ENCODE data around the gene RIMBP2.

The RIMBP2 gene

DNA sequence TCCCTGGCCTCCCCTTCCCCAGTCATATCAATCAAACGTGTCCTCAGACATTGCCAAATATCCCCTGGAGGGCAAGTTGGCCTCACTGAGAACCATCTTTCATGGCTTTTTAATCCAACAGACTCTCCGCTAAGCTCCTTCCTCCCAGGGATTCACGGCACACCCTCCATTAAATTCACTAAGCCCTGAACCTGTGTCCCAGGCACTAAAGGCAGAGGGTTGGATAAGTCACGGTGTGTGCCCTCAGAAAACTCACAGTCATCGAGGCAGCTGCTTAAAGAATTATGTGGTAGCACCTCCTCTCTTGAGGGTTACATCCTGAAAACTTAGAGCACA lies 211.3 kb downstream of the RIMBP2 start:
- DNase-seq (ENCODE audit: low spot score): no peak

DNA sequence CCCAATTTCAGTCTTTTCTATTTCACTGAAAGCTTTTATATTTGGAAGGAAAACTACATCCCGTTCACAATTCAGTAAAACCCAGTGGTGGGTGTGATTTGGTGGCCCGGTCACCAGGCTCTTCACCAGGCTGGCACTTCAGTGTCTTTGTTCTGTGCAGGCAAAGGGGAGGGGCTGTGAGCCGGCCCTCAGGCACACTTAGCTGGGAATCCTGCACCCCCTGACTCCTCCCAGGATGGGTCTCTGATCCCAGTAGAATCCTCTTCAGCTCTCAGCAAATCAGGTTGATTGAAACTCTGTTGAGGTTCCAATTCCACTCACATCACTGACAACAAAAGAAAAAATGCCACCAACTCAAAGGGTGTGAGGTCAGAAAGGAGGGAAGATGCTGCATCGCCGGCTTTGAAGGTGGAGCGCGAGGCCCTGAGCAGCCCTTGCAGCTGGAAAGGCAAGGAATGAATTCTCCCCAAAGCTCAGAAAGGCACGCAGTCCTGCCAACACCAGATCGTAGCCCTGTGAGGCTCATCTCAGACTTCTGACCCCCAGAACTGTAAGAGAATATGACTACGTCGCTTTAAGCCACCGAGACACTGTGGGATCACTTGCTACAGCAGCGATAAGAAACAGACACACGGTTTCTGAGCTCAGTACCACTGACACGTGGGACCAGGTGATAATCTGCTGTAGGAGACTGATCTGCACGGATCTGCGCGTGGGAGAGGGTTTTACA lies 211.8 kb downstream of the RIMBP2 start:
- no peak for DNase-seq (ENCODE audit: low spot score)

DNA sequence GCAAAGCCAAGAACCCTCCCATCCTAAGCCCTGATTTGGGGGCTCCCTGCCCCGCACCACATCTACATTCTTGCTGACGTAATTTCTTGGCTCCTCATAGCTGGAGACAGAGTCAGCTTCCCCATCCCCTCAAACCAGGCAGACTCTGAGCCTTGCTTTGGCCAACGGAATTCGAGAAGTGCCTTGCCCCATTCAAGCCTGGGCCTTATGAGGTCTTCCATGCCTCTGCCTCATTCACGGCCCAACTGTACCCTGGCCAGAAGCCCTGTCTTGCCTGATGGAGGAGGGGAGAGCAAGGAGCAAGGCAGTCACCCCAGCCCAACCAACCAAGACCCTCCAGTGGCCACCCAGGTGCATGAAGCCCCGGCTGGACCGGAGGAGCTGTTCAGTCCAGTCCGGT lies 214.3 kb downstream of the RIMBP2 start:
- DNase-seq (ENCODE audit: low spot score): no peak

- no peak for DNase-seq (ENCODE audit: low spot score)
Observed at GRCh38 chr12:130500835-130501330, 215.2 kb downstream of the RIMBP2 start.

- no peak for DNase-seq (ENCODE audit: low spot score)
Observed at GRCh38 chr12:130499474-130499873, 216.6 kb downstream of the RIMBP2 start.

DNA sequence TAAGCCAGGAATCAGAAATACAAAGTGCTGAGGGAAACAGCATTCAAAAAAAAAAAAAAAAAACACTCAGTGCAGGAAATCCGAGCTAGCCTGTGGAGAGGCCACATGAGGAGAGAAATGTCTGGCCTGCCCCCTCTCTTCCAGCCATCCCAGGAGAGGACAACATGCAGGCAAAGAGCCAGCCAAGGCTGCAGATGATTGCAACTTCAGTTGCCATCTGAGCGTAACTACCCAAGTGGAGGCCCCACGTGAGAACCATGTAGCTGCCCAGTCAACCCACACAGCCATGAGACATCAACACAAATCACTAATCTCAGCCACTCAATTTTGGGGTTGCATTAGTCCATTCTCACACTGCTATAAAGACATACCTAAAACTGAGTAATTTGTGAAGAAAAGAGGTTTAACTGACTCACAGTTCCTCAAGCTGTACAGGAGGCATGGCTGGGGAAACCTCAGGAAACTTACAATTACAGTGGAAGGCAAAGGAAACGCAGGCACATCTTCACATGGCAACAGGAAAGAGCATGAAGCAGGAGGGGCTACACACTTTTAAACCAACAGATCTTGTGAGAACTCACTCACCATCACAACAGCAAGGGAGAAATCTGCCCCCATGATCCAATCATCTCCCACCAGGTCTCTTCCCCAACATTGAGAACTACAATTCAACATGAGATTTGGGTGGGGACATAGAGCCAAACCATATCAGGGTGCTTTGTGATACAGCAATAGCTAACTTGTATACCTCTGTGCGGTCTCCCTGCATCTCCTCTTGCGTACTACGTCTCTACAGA lies 217.3 kb downstream of the RIMBP2 start:
- no peak for DNase-seq (ENCODE audit: low spot score)

DNA sequence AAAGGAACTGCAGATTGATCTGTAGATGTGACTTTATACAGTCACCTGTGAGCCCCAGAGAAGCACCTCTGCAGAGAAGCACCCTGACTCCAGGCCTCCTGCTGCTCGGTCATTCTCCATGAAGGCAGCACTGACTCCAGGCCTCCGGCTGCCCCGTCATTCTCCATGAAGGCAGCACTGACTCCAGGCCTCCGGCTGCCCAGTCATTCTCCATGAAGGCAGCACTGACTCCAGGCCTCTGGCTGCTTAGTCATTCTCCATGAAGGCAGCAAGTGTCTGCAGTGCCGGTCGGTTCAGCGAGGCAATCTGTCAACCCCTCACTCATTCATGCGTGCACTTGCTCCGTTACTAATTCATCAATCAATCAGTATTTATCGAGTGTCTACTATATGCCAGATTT lies 218.1 kb downstream of the RIMBP2 start:
- DNase-seq (ENCODE audit: low spot score): no peak

DNA sequence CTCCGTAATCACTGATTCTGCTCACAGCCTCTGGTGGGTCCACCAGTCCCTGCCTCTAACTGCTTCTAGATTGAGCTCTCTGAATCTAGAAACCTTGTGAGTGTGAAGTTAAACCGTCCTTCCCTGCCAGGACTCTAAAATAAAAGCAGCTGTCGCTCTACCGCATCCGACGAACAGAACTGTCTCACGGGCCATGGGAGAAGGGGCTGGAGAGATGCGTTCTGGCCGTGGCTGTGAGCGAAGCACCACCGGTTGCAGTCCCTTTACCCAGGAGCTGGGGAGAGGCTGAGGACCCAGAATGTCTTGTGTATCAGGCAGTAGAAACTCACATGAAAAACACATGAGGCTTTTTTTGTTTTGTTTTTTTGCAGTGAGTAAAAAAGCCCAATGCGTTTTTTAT lies 218.8 kb downstream of the RIMBP2 start:
- no peak for DNase-seq (ENCODE audit: low spot score)

DNA sequence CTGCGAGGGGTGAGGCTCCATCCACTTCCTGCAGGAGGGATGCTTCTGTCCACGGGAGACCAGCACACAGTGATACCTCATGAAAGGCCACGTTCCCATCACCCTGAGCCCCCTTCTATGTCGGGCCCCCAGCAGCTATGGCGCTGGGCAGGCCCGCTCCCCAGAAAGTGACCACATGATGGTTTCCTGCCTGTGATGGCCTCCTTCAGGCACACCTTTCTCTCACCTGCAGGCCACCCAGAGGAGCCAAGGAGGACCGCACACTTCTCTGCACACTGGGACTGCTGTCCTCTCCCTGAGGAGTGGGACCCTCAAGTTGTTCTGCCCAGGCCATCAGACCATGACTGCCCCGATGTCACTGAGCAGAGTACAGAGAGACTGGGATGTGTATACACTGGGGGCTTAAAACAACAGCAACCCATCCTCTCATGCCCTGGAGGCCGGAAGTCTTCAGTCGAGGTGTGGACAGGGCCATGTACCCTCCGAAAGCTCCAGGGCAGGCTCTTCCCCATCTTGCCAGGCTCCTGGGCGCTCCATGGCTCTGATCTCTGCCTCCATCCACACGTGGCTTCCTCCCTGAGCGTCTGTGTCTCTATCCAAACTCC lies 219.5 kb downstream of the RIMBP2 start:
- no peak for DNase-seq (ENCODE audit: low spot score)

DNA sequence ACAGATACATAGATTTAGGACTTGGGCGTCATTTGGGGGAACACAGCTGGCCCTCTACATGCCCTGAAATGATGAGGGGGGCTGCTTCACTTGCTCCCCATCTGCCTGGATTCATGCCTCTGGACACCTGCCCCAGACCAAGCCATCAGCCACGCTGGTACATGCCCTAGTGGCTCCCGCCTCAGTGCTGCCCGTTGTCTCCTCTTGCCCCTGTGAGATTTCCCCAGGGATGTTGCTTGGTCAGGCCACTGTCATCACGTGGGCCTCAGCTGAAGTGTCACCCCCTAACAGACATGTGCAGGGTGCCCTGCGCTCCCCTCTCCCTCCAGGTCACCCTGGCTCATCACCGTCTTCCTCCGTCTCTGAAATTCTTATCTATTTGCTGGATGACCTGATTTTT lies 220.9 kb downstream of the RIMBP2 start:
- no peak for DNase-seq (ENCODE audit: low spot score)

DNA sequence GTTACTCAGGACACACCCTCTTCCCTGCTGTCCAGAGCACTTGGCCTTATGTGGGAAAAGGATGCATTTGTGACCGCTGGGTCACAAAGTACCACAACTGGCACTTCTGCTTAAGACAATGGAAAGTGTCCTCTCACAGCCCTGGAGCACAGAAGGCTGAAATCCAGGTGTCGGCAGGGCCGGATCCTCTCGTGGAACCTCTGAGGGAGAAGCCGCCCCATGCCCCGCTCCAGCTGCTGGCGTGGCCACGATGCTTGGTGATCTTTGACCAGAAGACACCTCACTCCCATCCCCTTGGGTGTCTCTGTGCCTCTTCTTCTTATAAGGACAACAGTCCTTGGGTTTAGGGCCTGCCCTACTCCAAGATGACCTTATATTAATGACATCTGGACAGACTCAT lies 221.4 kb downstream of the RIMBP2 start:
- DNase-seq (ENCODE audit: low spot score): no peak

GRCh38 chr12:130493951-130494350 lies 222.1 kb downstream of the RIMBP2 start:
- DNase-seq (ENCODE audit: low spot score): no peak

- no peak for DNase-seq (ENCODE audit: low spot score)
Observed at GRCh38 chr12:130491421-130492357, 224.4 kb downstream of the RIMBP2 start.

GRCh38 chr12:130490674-130491073 lies 225.4 kb downstream of the RIMBP2 start:
- no peak for DNase-seq (ENCODE audit: low spot score)

DNA sequence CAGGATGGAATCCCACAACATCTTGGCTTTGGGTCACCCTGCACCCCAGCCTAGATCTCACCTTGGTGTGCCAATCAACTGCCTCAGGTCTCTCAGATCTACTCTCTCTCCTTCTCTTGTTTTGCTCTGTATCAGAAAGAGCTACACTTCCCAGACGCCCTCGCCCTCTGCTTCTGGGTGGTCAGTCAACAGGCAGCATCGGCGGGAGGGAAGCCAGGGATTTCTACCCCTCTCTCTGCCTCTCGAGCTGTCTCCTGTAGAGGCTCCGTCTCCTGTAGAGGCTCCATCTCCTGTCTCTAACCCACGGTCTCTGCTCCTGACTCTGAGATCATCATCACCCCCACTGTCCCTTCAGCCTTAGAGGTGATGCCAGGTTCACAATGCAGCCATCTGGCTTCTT lies 226.8 kb downstream of the RIMBP2 start:
- no peak for DNase-seq (ENCODE audit: low spot score)

- DNase-seq (ENCODE audit: low spot score): no peak
Observed at GRCh38 chr12:130488358-130488710, 227.8 kb downstream of the RIMBP2 start.

DNA sequence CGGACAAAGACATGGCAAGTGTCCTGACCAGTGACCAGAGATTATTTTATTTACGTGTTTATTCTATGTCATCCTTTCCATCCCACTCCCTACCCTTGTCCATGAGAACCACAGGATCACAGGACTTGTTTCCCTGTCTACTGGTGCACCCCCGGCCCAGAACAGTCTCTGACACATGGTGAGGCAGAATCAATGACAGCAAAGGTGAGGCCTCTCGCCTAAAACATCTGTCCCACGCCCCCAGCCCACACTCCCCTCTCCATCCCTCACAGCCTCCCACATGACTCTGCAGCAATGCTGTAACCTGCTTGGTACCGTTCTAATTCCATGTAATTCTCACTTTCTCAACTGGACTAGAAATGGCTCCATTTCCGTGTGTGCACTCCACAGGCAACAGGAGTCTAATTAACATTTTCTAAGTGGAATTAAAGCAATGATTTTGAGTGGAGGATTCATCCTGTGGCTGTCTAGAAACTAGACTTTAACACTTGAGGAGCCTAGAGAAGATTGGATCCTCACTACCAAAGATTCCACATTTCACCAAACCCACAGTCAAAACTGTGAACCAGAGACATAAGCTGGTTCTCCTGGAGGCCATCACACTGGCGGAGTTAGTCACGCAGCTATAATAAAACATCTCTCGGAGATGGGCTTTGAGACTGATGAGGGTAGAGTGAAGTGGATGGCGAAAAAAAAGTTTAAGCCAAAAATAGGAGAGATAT lies 228.3 kb downstream of the RIMBP2 start:
- DNase-seq (ENCODE audit: low spot score): no peak

- DNase-seq (ENCODE audit: low spot score): no peak
Observed at GRCh38 chr12:130486891-130487416, 229.1 kb downstream of the RIMBP2 start.

DNA sequence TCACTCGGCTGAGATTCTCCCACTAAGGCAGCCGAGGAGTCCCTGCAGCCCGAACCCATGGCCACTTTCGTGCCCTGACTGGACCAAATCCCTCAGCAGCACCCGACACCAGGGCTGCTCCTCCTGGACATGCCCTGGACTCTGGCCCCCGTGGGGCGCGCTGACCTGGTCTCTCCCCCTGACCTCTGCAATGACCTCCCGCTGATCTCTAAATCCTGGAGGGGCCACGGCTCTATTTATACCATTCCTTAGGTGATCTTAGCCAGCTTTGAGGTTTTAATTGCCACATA lies 230.0 kb downstream of the RIMBP2 start:
- DNase-seq (ENCODE audit: low spot score): no peak

GRCh38 chr12:130485291-130486145 lies 230.6 kb downstream of the RIMBP2 start:
- DNase-seq (ENCODE audit: low spot score): no peak

Data from GM03348 (cell line).